ENCODE data around the gene KLF11.
A peak's percentile ranks its signal among the peaks of the same experiment; 100 is the strongest.
"Not testable (repeated sequence)": the region's sequence is repeated elsewhere in the genome, so short reads cannot be mapped to it uniquely, and the experiment has no call there.

Gene KLF11

GRCh38 chr2:10027660-10028330 lies 15.6 kb upstream of the KLF11 start:
- no peak for DNase-seq

GRCh38 chr2:10028407-10028987 lies 14.9 kb upstream of the KLF11 start:
- no peak for DNase-seq

- DNase-seq: peak; percentile 31 to 54
Observed at GRCh38 chr2:10028988-10029874, 14.1 kb upstream of the KLF11 start.

GRCh38 chr2:10029875-10030223 lies 13.5 kb upstream of the KLF11 start:
- no peak for DNase-seq

- no peak for DNase-seq
Observed at GRCh38 chr2:10030311-10030736, 13.0 kb upstream of the KLF11 start.

GRCh38 chr2:10030798-10031197 lies 12.6 kb upstream of the KLF11 start:
- not testable (repeated sequence) for DNase-seq

GRCh38 chr2:10031886-10032745 lies 11.2 kb upstream of the KLF11 start:
- DNase-seq: no peak

GRCh38 chr2:10032746-10033105 lies 10.6 kb upstream of the KLF11 start:
- DNase-seq: no peak

GRCh38 chr2:10033251-10034006 lies 9.9 kb upstream of the KLF11 start:
- no peak for DNase-seq

GRCh38 chr2:10034333-10035052 lies 8.9 kb upstream of the KLF11 start:
- no peak for DNase-seq

- DNase-seq: no peak
Observed at GRCh38 chr2:10035053-10035422, 8.3 kb upstream of the KLF11 start.

GRCh38 chr2:10035633-10036032 lies 7.7 kb upstream of the KLF11 start:
- DNase-seq: no peak

- DNase-seq: peak; percentile 35 to 54
Observed at GRCh38 chr2:10036095-10036884, 7.1 kb upstream of the KLF11 start.

- DNase-seq: no peak
Observed at GRCh38 chr2:10038123-10038522, 5.2 kb upstream of the KLF11 start.

GRCh38 chr2:10038716-10039115 lies 4.6 kb upstream of the KLF11 start:
- DNase-seq: no peak

- DNase-seq: no peak
Observed at GRCh38 chr2:10039658-10040410, 3.5 kb upstream of the KLF11 start.

- no peak for DNase-seq
Observed at GRCh38 chr2:10041711-10042110, 1.6 kb upstream of the KLF11 start.

- peak; percentile 24 to 37 for DNase-seq
Observed at GRCh38 chr2:10042301-10043161, 819 bp upstream of the KLF11 start.

Measured in activated CD4-positive, alpha-beta T cell treated with anti-CD3 and anti-CD28 coated beads for 4 hours (primary cell).